ENCODE results near the gene CARNS1. TPM values are rescaled to one million over a fixed set of nuclear protein-coding genes. Genes with fewer than 3 reads are reported as not detected.

CARNS1 gene
- total and polyA plus RNA-seq, 9 of the 15 experiments (the other 6 are each of a cell fraction or from before 2014, with no cell fraction given): 0.01 to 0.18 (median 0.06) TPM; not detected in 3

DNA sequence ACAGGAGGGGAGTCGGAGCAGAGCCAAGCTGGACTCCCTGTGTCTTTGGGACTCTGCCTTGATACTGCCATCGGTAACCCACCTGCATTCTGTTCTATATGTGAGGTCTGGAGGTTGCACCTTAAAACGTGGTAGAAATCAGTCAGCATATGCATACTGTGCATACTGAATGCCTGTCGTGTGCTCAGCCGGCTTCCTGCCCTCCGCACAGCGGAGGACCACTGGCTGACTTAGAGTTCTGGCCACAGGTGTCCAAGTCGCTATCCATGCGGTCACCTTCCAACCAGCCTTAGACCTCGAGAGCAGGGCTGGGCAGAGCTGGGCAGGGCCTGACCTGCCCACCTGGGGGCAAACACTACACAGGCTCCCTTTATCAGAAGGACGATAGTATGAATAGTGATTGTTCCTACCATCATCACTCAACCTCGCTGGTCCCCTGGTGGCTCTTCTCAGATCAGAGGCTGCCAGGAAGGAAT is 7.8 kb upstream of the CARNS1 start:
- intact Hi-C loops (cut with micrococcal nuclease): no loop called here
- Histone ChIP-seq H3K9ac (ENCODE audit: insufficient read depth in 1 of 2, low read depth in 2 of 2, low read length in 2 of 2) (peak overlapping the region in 1 of 2 experiments; percentile 79; a peak in 2 of 4 replicates), H3K27me3 (ENCODE audit: control insufficient read depth in 2 of 2, insufficient read depth in 2 of 2, low read length in 2 of 2) (no peaks in the 10 kb centered on the region), H3K9me1 (ENCODE audit: control insufficient read depth, insufficient read depth, low read length) (no peaks in the 10 kb centered on the region), H3K4me1 (replicated peaks in 1 of 2; ENCODE audit: control insufficient read depth in 2 of 2, insufficient read depth in 2 of 2, low read length in 2 of 2) (peaks cover 15 to 78% of the 10 kb centered on the region in 2 experiments), H2AFZ (ENCODE audit: low read depth, low read length) (no peak overlapping the region), H3K9me3 (replicated peaks; ENCODE audit: control insufficient read depth, insufficient read depth, low read depth, low read length) (no peaks in the 10 kb centered on the region), H3K4me2 (ENCODE audit: insufficient read depth, low read length) (no peak overlapping the region), H4K20me1 (replicated peaks; ENCODE audit: control insufficient read depth, insufficient read depth, low read length) (no peaks in the 10 kb centered on the region), H3K4me3 (no peak overlapping the region), H3K27ac (ENCODE audit: extremely low read depth, low read depth, low read length) (no peak overlapping the region), H3K79me2 (ENCODE audit: control insufficient read depth, insufficient read depth, low read length) (no peaks in the 10 kb centered on the region), H3K36me3 (ENCODE audit: control insufficient read depth, insufficient read depth, low read length) (no peaks in the 10 kb centered on the region)
- CTCF ChIA-PET (ENCODE audit: low intra/inter-chr PET ratio): interaction anchor here (0.6 kb wide), 1 partner anchor 9 kb away, joined by 3 read pairs; no protein-coding TSS in a partner anchor
- DNase-seq (ENCODE audit: extremely low read depth in 1 of 4, low spot score in 3 of 4) (no peak), ATAC-seq (no peak), FAIRE-seq (no peak)
- TF ChIP-seq ESRRA (IDR thresholded peaks at IDR 0.05; ENCODE audit: borderline replicate concordance, low read depth): no peak
- TF ChIP-seq RCOR1 (IDR thresholded peaks at IDR 0.05; ENCODE audit: borderline replicate concordance in 1 of 2, low read depth in 2 of 2, low read length in 2 of 2): no peak
- TF ChIP-seq CBX2 (IDR thresholded peaks at IDR 0.05; ENCODE audit: insufficient read depth, low read length, poor library complexity, severe bottlenecking): no peak
- TF ChIP-seq KAT8 (IDR thresholded peaks at IDR 0.05; ENCODE audit: low read depth): no peak
- no peak for TF ChIP-seq NR4A1 (CRISPR knock-in tag; IDR thresholded peaks at IDR 0.05)
- TF ChIP-seq NR4A1 (tag; IDR thresholded peaks at IDR 0.05): no peak
- POLR2A ChIA-PET: interaction anchor here (0.6 to 1.6 kb wide), 6 partner anchors 9 to 120 kb away, joined by 3 to 7 read pairs (median 4); no protein-coding TSS in a partner anchor
- in situ Hi-C loops (cut with MboI): no loop called here
- 39% methylated on average over 8 of the region's 12 CpGs for WGBS (ENCODE audit: insufficient coverage, low coverage, missing lambda C conversion rate)
- BruUV-seq (replicated peaks): no TSS peak

Measured in K562 (cell line).